ENCODE data around the gene AKAP9. TPM values are rescaled to one million over a fixed set of nuclear protein-coding genes. Genes with fewer than 3 reads are reported as not detected.
"Not testable (repeated sequence)": the region's sequence is repeated elsewhere in the genome, so short reads cannot be mapped to it uniquely, and the experiment has no call there.

The AKAP9 gene
- total RNA-seq, 1 donor from 2014 or later: 50.0 TPM

DNA sequence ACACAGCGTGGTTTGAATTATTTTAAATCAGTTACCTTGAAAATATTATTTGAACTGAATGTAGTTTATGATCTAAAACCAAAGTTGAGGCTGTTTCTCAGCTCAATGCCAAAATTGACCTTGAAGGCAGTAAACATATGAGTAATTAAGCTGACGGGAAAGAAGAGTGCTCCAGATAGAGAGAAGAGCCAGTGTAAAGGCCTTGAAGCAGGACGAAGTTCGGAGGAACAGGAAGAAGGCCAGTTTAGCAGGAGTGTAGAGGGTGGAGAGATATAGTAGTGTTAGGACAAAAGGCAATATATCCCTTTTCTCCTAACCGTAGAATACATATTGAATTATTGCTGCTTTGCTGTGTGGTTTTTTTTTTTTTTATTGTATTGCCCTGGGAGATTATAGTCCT is 130.4 kb downstream of the AKAP9 start:
- no peak for DNase-seq

DNA sequence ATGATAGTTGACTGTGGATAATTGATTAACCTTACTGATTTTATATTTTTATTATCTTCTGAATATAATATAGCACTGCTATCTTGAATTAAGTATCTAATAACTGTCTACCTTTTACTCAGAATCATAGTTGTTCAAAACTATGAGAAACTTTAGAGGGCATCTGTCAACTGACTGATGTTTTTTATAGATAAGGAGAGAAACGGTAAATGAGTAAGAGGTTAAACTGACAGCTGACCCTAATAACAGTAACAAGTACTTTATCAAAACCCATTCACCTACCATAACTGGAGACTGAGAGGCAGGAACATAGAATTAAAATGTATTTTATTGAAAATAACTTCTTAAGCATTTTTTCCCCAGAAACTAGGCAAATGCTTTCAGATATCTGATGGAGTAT is 131.5 kb downstream of the AKAP9 start:
- DNase-seq: no peak

- DNase-seq: no peak
These were observed 132.0 kb downstream of the AKAP9 start for GRCh38 chr7:92072708-92073107.

DNA sequence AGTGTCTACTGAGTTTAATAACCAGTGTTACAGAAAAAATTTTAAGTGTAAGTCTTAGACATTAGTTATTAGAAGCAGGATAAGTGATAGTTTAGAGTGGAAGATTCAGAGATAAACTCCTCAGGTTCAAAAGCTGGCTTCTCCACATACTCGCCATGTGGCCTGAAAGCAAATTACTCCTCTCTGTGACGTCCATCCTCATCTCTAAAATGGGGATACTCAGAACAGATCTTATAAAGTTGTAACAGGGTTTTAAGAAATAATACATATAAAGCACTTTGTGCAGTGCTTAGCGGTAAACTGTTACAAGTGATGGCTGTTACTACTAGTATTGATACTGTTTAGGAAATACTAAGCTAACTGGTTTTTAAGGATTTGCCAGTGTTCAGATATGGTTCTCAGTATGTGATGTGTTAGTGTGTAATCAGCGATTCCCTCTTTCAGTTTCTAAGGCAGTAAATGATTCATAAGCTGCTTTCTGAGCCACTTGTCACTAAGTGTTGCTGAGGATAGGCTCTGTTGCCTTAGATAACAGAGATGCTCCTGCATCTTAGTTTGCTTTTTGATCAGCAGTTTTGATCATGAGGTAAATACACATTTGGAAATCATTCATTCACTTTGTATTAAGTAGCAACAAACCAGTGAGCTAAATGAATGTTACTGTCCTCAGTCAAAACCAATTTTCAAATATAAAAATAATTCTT is 134.9 kb downstream of the AKAP9 start:
- no peak for DNase-seq

DNA sequence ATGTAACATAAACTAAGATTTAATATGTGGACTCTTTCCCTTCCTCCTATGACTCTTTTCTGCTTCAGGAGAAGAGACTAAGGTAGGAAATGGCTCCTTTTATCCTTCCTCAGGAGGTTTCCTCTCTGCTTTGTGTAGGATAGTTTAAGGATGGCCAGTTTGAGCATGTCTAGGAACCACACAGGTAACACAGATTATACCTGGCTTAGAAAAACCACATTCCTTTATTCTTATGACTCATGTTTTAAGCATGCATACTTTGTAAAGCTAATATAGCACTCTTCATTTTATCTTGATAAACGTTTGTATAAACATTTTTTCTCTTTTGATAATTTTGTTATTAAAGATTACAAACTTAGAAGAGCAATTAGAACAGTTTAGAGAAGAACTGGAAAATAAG is 135.8 kb downstream of the AKAP9 start:
- no peak for DNase-seq

DNA sequence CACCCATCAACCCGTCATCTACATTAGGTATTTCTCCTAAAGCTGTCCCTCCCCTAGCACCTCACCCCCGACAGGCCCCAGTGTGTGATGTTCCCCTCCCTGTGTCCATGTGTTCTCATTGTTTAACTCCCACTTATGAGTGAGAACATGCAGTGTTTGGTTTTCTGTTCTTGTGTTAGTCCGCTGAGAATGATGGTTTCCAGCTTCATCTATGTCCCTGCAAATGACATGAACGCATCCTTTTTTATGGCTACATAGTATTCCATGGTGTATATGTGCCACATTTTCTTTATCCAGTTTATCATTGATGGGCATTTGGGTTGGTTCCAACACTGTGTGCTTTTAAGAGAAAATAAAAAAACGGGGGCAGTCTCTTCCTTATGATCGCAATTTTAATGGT is 143.3 kb downstream of the AKAP9 start:
- not testable (repeated sequence) for DNase-seq

GRCh38 chr7:92088266-92088665 is 147.6 kb downstream of the AKAP9 start:
- no peak for DNase-seq

- no peak for DNase-seq
These were observed 151.5 kb downstream of the AKAP9 start for GRCh38 chr7:92092210-92092609.

GRCh38 chr7:92095380-92095779 is 154.7 kb downstream of the AKAP9 start:
- DNase-seq: no peak

GRCh38 chr7:92100534-92100933 is 159.9 kb downstream of the AKAP9 start:
- DNase-seq: no peak

- DNase-seq: not testable (repeated sequence)
These were observed 162.2 kb downstream of the AKAP9 start for GRCh38 chr7:92102862-92103261.

DNA sequence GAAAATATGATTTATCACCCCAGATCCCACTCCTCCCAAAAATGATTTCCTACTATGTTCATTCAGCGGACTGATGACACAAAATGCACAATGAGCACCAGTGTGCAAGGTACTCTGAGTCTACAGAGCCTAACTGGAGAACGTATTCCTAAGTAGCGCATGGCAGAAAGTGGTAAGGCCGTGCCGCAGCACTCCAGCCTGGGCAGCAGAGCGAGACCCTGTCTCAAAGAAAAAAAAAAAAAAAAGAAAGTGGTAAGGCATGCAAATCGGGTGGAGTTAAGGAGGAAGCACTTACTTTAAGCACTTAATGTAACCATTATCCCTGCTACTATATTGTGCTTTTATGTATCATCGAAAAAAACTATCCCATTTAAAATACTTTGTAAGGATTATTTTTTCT is 168.2 kb downstream of the AKAP9 start:
- no peak for DNase-seq

DNA sequence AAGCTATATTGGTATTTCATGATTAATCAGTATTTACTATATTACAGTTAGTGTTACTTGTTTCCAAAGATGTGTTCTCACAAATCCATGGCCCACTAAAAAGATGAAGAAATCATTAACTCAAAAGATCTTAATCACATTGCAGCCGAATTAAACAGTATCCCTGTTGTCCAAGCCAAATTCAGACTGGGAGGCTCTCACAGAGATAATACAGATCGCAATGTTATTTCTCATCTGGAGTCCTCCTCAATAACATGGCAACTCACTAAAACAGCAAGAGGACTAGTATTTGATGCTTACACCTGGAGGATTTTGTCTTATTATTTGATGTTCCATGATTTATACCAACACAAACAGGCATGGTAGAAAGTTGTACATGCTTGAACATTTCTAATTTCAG is 170.2 kb downstream of the AKAP9 start:
- no peak for DNase-seq

DNA sequence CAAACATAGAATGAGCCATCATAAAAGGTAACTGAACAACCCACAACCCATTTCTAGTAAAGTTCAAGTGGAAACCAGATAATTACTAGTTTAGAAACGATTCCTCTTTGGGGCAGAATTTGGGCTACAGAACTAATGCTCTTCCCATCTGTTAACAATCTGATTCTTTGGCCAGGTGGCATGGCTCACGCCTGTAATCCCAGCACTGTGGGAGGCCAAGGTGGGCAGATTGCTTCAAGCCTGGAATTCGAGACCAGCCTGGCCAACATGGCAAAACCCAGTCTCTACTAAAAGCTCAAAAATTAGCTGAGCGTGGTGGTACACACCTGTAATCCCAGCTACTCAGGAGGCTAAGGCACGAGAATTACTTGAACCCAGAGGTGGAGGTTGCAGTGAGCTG is 175.2 kb downstream of the AKAP9 start:
- DNase-seq: no peak

DNA sequence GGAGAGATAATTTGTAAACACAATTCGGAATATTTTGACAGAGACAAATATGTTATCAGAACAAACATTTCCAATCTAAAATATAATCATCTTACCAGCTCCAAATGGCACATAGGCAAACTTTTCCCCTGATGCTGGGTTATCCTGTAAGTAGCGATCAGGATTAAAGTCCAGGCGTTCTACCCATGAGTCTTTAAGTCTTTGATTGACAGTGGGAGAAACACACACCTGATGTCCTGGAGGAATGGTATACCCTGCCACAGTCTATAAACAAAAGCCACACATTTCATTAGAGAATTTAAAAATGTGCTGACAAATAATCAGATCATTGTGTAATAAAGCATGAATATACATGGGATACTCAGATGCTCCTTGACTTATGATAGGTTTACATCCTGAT is 176.3 kb downstream of the AKAP9 start:
- DNase-seq: no peak

DNA sequence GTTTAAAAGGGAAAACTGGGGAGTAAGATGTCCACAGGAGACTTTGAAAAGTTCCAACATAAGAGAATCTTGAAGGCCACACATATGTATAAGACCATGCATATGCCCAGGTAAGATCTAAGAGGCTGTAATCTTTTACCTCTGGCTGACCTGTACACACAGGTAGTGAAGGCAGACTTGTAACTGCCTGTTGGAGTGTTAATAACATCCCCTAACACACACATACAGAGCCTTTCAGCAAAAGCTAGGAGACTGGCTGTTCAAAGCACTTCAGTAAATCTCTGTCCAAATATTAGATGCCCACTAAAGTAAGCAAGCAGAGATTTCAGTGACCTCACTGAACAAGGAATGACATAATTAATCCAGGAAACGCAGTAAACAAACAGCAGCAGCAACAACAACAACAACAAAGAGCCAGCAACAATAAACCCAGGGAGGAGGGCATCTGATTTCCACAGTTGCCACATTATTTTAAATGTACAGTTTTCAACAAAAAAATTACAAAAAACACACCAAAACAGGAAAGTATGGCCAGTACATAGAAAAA is 178.6 kb downstream of the AKAP9 start:
- no peak for DNase-seq

GRCh38 chr7:92121681-92122080 is 181.0 kb downstream of the AKAP9 start:
- DNase-seq: no peak

DNA sequence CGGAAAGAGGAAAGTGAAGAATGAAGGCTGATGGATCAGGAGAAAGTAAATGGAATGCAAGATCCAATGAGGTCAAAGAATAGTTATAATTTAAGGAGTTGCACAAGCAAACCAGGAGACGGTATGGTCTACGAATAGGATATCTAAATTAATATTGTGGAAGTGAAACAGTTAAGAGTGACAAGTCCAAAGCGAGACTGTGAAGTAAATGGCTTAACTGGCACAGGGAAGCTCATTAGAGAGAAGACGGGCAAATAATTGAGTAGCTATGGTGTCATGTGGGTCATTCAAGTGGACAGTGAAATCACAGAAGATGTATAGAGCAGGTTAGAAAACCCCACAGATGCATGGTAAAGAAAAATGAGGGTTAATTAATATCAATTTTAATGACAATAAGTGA is 190.4 kb downstream of the AKAP9 start:
- no peak for DNase-seq

DNA sequence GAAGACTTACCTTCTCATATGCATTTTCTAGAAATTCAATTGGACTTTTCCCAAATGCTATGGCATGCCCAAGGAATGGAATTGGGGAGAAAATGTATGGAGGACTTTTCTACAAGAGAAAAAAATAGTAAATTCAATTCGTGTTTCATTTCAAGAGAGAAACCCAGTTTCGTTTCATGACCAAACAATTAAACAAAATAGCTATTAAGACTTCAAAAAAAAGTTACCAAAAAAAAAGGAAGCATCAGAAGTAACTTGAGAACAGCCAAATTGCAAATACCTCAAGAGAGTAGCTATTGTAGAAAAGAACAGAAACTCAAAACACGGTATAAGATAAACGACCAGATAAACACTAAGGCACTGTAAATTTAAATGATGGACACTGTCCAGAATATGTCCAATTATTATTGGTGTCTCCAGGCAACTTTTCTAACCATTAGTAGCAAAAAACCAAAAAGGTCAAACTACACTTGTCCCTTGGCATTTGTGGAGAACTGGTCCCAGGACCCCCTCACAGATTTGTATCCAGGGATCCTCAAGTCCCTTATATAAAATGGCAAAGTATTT is 191.2 kb downstream of the AKAP9 start:
- DNase-seq: no peak

DNA sequence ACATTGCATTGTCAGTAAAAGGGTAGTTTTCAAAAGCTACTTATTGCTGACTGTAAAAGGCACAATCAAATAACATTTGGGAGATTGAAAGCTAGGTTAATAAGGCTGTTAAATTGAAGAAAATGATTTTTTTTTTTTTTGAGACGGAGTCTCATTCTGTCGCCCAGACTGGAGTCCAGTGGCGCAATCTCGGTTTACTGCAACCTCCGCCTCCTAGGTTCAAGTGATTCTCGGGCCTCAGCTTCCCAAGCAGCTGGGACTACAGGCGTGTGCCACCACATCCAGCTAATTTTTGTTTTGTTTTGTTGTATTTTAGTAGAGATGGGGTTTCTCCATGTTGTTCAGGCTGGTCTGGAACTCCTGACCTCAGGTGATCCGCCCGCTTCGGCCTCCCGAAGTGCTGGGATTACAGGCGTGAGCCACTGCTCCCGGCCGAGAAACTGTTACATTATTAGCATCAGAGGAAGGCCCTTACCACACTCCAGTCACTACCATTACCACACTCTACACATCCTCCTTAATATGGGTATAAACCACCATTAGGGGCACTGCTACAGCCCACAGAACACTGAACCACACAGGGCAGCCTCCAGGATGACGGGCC is 192.6 kb downstream of the AKAP9 start:
- DNase-seq: no peak

GRCh38 chr7:92133737-92134270 is 193.1 kb downstream of the AKAP9 start:
- DNase-seq: peak; percentile 80

DNA sequence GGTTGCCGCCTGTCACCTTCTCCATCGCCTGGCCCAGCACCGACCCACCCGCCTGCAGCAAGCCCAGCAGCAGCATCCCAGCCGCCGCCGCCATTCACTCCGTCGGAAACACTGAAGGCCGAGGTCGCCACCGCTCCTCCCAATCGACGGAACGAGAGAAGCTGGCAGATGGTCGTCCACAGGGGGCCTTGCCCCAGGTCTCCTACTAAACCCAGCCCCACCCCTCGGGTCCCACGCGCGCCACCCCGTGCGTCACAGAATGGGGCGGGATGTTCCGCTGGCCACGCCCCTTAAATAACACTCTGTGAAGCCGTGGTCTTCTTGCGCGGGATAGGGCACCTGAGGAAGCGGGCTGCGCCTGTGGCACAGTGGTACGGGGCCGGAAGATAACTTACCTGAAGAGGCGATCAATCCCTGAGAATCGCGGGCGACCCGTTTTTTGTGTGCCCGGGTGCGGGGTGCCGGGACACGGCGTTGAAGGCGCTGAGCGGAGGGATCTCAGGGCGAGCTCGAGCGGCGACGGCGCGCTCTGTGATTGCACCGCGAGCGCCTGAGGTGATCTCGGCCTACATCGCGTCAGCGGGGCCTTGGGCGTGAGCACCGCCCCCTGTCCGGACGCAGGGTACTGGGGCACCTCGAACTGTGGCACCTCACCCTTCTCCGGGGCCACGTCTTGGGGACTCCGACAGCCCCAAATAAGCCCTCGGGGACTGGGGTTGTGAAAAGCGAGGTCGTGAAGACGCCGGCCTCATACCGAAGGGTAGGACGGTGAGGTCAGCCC is 193.8 kb downstream of the AKAP9 start, which contains the start of gene CYP51A1:
TSS of gene CYP51A1 (minus strand) at position 207 of the 781 bp plus-strand sequence. CDS start at position 94, 113 bp downstream.
- peak; percentile 94 for DNase-seq

Measured in dermis blood vessel endothelial cell (primary cell).